GM19397 (cell line): ENCODE results near the gene DAAM1.

Experiments
- ATAC-seq: cut with Tn5 transposase; IDR thresholded peaks from one replicate; pipeline ENCODE4 v1.9.1; 2021; ENCODE audit warnings: mild to moderate bottlenecking, moderate library complexity; ENCODE audit not compliant: unreplicated experiment

The DAAM1 gene

GRCh38 chr14:59336098-59336497, 147.6 kb downstream of the DAAM1 start:
- ATAC-seq, result no peak

- ATAC-seq, result no peak
Measured at GRCh38 chr14:59336706-59337105, 148.2 kb downstream of the DAAM1 start.

GRCh38 chr14:59337141-59337611, 148.7 kb downstream of the DAAM1 start:
- ATAC-seq, result no peak

GRCh38 chr14:59338761-59339160, 150.3 kb downstream of the DAAM1 start:
- ATAC-seq, result no peak

- no peak for ATAC-seq
Measured at GRCh38 chr14:59339524-59340330, 151.3 kb downstream of the DAAM1 start.

- no peak for ATAC-seq
Measured at GRCh38 chr14:59341858-59342477, 153.5 kb downstream of the DAAM1 start.

GRCh38 chr14:59342516-59343484, 154.3 kb downstream of the DAAM1 start:
- no peak for ATAC-seq

GRCh38 chr14:59343585-59343984, 155.1 kb downstream of the DAAM1 start:
- no peak for ATAC-seq

GRCh38 chr14:59344016-59344415, 155.5 kb downstream of the DAAM1 start:
- ATAC-seq, result no peak

GRCh38 chr14:59344691-59345455, 156.4 kb downstream of the DAAM1 start:
- no peak for ATAC-seq

GRCh38 chr14:59346329-59346728, 157.9 kb downstream of the DAAM1 start:
- ATAC-seq, result no peak

- no peak for ATAC-seq
Measured at GRCh38 chr14:59346796-59347510, 158.5 kb downstream of the DAAM1 start.

- ATAC-seq, result no peak
Measured at GRCh38 chr14:59347511-59347900, 159.0 kb downstream of the DAAM1 start.

GRCh38 chr14:59347915-59348314, 159.4 kb downstream of the DAAM1 start:
- no peak for ATAC-seq

GRCh38 chr14:59349258-59349701, 160.8 kb downstream of the DAAM1 start:
- no peak for ATAC-seq

GRCh38 chr14:59352961-59353360, 164.5 kb downstream of the DAAM1 start:
- ATAC-seq, result no peak

GRCh38 chr14:59354666-59355065, 166.2 kb downstream of the DAAM1 start:
- ATAC-seq, result no peak

- ATAC-seq, result no peak
Measured at GRCh38 chr14:59355091-59355490, 166.6 kb downstream of the DAAM1 start.

GRCh38 chr14:59356312-59356711, 167.8 kb downstream of the DAAM1 start:
- peak; percentile 28 for ATAC-seq

- peak; percentile 79 for ATAC-seq
Measured at GRCh38 chr14:59356767-59357166, 168.3 kb downstream of the DAAM1 start.
